NCI-H2196 treated with DMSO at 0.1 percent for 48 hours (cell line): ENCODE measurements around the gene RPS23.
"Not testable (repeated sequence)": the region's sequence is repeated elsewhere in the genome, so short reads cannot be mapped to it uniquely, and the experiment has no call there.

Source experiments
- DNase-seq: peaks from one replicate; lab custom pipeline; 2025; ENCODE audit not compliant: unreplicated experiment; lab: John Stamatoyannopoulos, UW

RPS23 gene

DNA sequence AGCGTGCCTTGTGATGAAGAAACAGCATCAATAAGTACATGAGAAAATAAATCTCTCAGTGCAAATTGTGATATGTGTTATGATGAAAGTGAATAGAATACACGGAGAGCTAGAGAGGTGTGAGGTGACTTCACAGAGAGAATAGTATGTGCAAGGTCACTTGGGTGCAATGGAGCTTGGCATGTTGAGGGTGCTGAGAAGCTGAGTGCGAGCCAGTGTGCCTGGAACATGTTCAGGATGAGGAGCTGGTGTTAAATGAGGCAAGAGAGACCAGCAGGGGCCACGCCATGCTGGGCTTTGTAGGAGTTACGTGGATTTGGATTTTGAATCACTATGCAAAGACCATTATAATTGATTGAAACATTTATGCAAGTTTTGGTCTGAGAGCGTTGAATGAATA, 12.8 kb upstream of the RPS23 start:
- DNase-seq, result no peak

DNA sequence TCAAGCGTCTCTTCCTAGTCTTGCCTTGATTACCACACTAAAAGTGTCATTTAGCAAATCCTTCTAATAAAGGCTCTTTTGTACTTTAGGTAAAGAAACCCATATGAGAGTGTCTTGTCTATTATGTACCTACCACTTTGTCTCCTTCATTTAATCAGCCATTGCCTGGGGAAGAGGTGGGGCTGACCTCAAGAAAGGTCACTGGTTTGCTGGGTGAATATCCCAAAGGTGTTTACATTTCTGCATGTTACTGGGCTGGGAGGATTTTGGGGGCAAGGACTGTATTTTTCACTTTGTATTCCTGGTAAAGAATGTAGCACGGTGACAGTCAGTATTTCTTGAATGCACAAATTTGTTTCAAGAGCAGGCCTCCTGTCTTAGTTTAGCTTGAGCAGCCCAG, 11.9 kb upstream of the RPS23 start:
- DNase-seq, result no peak

DNA sequence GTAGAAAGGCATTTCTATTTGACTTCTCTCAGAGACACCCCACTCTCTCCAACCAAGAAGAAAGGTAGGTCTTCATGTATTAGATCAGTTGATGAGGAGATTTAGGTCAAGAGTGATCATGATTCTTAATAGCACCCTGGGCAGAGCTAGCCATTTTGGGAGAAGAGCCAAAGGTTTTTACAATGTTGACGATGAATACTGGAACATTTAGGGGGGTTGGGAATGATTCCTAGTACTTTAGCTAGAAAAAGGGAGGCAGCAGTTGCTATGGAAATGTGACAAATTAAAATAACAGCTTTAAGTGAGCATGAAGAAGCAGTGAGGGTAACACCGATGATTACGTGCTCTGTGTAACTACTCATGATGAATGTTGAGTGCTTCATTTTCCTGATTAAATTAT, 9.5 kb upstream of the RPS23 start:
- no peak for DNase-seq

DNA sequence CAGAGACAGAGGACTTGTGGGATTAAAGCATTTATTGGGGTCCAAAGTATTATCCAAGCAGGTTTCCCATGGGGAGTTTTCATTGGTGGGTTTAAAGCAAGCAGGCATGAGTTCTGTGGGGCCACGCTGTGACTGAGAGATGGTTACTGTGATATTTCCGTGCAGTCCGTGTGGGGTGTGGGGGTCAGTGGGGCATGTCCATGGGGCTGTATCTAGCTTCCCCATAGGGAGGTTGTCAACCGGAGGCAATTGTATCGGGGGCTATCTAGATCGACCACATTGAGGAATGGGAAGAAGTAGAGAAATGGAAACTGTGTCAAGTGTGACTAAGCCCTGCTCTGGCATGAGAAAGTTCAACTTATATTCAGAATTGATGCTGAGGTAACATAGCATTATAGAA, 7.1 kb upstream of the RPS23 start:
- no peak for DNase-seq

DNA sequence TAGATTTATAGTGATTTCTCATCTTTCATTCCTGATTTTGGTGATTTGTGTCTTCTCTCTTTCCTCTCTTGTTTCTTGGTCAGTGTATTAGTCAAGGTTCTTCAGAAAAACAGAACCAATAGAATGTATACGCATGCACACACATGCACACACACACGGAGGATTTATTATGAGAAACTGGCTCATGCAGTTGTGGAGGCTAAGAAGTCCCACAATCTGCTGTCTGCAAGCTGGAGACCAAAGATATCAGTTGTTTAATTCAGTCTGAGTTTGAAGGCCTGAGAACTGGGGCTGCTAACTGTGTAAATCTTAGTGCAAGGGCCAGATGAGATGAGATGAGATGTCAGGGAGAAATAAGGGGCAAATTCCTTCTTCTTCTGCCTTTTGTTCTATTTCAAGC, 5.7 kb upstream of the RPS23 start:
- no peak for DNase-seq

DNA sequence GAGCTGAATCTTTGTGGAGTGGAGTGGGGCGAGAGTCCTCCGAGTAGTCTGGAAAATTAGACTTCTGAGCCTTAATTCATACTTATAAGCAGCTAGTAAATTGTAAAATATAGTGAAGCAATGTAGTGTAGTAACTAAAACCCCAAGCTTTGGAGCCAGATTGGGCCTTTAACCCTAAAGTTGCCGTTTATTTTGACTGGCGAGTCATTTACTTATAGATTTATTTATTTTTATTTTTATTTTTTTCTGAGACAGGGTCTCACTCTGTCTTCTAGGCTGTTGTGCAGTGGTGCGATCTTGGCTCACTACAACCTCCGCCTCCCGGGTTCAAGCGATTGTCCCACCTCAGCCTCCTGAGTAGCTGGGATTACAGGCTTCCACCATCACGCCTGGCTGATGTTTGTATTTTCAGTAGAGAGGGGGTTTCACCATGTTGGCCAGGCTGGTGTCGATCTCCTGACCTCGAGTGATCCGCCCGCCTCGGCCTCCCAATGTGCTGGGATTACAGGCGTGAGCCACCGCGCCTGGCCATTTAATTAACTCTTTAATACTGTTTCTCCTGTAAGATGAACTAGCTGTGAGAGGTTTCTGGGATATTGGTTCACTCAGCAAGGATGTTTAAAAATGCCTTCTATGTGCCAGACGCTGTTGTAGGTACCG, 687 bp upstream of the RPS23 start:
- no peak for DNase-seq

DNA sequence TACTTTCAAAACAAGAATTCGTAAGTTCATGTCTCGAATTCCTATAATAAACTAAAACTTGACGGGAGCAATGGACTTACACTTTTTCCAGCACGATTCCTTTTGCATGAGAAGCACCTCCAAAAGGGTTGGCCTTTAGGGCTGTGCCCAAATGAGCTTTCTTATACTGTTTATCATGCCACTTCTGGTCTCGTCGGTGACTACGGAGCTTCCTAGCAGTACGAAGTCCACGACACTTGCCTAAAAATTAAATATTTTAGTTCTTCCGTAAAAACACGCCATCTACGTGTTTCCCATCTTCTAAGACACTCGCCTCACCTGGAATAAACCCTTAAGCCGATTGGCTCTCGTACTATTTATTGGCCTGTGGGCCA, 554 bp downstream of the RPS23 start:
- no peak for DNase-seq

DNA sequence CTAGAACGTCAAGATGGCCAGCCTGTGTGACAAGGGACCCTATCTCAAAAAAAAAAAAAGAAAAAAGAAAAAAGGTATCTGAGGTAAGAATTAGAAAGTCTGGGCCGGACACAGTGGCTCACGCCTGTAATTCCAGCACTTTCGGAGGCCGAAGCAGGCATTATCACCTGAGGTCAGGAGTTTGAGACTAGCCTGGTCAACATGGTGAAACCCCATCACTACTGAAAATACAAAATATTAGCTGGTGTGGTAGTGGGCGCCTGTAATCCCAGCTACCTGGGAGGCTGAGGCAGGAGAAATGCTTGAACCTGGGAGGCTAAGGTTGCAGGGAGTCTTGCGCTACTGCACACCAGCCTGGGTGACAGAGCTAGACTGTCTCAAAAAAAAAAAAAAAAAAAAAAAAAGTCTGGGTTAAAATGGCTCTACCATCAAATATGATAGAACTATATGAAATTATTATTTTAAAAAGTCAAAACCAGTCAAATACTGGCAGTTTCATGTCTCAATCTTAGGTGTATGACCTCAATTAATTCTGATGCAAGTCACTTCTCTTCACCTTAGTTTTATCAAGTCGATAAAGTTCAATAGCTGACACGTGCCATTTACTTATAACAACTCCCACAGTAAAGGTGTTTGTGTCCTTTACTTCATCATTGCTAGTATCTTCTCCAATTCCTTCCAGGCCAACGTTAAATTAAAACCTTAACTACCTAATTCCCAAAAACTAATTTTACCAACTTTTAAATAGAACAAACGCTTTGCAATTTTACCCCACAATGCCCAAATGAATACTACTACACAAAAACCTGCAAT, 1.1 kb downstream of the RPS23 start:
- no peak for DNase-seq

DNA sequence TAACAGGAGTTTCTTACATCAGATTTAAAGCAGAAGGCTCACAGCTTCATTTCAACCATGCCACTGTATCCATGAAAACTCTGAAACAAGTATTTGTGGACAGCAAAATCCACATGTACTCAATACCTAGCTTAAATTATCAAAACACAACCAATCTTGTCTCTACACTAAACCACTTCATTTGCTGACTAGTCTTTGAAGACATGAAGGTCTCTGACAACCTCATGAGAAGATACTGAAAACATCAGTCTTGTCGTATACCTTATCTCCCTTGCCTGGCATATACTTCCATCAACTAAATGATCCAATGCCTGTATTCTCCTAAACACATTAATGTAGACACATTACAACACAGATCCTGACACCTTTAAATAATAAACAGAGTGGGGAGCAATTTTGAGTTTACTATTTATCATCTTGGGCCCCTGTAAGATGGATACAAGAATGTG, 2.9 kb downstream of the RPS23 start:
- no peak for DNase-seq

DNA sequence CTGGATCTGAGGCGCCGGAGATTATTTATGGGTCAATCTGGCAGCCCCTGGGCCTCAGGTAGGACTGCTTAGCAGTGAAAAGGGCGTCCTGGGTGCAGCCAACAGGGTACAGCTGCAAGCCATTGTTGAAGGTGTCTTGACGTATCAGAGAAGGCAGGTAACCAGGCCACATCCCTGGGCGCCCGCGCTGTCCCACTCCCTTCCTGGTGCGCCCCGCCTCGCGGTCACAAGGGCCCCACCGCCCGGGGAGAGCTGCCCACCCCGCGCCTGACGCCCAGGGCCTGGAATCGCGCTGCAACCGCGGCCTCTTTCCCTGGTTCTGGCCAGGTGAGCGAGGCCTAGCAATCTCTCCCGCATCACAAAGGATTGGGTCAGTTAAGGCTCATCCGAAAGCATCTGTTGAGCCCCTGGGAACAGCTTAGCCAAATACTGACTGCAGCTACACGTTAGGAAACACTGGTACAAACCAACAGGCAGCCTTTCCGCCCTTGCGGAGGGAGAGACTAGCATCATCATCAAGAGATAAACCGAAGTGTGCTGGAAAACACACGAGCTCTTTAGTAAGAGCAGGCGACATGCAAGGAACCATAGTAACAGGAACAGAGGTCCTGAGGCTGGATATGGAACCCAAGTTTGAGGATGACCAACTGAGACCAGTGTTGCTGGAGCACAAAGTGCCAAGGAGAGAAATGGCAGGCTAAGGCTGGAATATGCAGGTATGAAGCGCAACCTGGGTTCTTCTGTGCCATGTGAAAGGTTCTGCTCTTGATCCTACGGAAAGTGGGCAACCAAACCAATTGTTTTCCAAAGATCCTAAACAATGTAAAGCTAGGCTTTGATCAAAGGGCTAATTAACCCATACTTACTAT, 3.6 kb downstream of the RPS23 start:
- DNase-seq, result no peak

DNA sequence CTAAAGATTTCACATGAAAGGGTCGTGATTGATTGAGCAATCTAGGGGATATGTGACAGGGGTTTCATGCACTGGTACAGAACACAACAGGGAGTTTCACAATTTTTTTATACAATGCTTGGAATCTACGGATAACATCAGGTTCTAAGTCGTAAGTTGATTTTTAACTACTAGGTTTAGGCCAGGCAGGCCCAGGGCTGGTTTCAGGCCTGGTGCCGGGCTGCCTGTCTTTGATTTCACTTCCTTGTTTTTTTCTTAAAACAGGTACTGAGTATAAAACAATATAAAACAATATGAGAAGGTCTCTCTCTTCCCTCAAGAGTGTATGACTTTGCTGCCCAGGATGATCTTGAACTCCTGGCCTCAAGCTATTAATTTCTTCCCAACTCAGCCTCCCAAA, 4.7 kb downstream of the RPS23 start:
- not testable (repeated sequence) for DNase-seq

DNA sequence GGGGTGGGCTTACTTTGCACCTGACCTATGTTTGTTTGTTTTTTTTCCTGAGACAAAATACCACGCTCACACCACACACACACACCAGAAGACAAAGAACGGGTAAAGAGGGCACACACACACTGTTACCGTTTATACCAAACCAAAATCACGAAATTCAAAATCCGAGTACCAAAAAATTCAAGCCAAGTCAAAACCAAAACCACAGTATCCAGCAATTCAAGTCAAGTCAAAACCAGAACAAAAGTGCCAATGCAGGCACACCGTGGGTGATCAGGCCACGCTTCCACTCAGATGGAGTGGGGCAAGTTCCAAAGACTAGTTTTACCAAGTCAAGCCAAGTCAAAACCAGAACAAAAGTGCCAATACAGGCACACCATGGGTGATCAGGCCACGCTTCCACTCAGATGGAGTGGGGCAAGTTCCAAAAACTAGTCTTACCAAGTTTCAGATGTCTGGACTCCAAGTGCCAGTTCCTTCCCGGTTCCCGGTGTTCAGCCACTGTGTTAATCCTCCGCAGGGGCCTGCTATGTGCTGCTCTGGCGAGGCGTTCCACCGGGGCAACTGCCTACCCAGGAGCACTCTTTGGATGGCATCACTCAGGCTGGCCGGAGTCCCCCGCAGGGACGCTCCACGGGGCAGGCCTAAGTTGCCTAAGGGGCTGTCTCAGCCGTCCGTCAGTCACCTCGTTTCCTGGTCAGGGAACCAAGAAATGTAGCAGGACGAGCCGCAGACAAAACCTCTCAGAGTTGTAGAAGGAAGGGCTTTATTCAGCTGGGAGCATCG, 5.4 kb downstream of the RPS23 start:
- DNase-seq, result not testable (repeated sequence)

DNA sequence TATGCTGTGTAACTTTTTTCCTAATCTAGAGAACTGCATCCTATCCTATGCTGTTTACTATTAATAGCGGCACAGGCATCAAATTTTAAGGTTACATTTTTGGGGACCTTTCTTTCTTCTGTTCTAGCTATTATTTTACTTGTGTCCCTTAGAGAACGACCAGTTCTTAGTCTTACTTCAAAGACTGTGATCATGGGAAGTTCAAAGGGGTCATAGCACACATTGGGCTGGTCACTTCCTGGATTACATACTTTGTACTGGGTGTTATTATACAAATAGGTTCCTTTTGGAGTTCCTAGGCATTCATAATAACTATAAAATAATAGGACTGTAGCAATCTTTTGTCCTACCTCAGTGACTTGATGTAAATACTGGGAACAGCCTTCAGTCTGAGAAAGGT, 8.8 kb downstream of the RPS23 start:
- DNase-seq, result not testable (repeated sequence)

DNA sequence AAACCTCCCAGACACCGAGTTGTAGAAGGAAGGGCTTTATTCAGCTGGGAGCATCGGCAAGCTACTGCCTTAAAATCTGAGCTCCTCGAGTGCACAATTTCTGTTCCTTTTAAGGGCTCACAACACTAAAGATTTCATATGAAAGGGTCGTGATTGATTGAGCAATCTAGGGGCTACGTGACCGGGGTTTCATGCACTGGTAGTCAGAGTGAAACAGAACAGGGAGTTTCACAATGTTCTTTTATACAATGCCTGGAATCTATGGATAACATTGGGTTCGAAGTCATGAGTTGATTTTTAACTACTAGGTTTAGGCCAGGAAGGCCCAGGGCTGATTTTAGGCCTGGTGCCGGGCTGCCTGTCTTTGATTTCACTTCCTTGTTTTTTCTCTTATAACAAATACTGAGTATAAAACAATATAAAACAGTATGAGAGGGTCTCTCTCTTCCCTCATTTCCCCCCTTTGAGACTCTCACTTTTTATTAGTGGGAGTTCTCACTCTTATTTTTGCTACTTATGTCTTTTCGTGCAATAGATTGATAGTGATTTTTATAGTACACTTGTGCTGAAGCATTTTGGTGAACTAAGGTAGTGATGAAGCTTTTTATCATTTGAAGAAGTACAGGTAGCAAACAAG, 10.7 kb downstream of the RPS23 start:
- DNase-seq, result not testable (repeated sequence)

DNA sequence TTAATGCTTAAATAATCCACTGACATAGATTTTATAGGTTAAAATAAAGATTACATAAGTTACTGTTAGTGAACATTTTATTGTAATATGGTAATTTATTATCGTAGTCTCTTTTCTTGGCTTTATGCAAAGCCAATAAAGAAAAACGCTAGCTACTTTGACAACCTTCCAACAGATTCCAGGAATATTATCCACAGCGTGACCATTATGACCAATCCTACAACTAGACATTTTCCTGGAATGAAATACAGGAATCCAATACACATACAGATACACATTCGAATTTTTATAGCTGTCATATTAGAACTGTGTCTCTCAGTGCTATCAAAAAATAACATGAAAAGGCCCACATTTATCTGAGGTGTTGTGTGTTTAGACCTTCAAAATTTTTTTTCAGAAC, 13.1 kb downstream of the RPS23 start:
- DNase-seq, result no peak

DNA sequence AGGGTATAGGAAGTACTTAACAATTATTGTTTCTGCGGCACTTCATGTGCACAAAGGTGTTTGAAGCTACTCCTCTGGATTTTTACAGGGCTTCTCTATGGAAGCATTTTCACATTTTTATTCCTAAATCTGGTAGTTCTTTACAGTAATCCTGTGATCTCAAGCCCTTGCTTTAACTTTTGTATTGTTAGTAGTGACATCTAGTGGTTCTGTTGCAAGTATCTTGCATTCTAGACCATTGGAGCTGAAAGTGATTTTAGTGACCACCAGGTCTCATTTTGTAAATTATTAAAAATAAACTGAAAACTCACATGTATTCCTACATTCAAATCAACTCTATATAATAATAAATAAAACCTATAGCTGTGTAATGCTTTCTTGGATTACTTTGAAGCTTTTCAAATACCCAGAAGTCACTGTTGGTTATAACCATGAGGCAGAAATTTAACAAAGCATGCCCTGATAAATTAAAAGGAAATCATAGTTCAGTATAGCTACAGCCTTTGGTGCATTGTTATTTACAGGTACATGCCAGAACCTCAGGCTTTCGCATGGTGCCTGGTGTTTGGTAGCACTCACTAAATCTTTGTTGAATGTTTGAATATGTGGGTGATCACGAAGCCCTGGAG, 18.9 kb downstream of the RPS23 start:
- no peak for DNase-seq

DNA sequence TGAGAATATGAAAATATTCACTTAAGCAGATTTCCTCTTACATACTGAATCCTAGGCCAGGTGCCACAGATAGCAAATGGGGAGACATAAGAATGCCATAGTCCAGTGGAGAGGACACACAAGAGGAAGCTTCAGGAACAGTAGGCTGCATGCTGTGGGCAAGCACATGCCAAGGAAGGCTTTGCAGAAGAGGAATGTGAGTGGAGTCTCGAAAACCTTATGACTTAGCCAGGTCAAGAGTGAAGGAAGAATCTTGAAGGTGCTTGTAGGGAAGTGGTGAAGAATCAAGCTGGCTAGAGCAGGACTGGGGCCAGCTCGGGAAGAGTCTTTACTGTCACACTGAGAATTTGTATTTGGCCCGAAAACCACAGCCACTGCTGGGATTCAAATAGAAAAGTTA, 20.4 kb downstream of the RPS23 start:
- no peak for DNase-seq

DNA sequence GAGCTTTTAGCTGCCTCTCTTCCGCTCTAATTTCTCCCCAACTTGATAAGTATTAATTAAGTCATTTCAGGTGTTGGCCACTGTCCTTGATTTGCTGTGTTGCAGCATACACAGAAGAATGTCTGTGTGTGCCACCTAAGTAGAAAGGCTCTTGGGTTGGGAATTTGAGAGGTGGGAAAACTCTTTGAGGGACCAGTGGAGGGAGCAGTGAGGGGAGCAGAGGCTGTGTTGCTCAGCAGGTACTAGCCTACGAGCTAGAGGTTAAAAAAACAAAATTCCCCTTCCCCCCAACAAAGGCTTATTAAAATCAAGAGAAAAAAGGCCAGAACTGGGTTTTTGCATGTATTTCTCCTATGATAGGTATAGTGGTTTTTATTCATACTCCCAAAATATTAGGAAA, 20.9 kb downstream of the RPS23 start:
- no peak for DNase-seq

DNA sequence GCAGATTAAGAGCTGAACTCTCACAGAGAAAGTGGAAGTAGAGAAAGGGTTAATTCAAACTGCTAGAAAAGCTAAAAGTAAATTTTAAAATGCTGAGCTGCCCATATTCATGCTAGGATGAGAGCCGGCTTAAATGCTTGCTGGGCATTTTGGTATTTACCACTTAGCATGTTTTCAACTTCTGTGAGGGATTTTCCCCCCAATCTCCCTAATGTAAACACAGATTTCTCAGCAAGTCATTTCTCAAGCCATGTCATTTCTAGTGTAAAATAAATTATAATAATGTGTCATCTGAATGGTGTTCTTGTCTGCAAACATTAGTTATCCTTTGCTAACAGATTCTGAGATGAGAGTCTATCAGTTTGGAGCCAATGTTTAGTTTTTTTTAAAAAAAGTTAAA, 22.3 kb downstream of the RPS23 start:
- no peak for DNase-seq

DNA sequence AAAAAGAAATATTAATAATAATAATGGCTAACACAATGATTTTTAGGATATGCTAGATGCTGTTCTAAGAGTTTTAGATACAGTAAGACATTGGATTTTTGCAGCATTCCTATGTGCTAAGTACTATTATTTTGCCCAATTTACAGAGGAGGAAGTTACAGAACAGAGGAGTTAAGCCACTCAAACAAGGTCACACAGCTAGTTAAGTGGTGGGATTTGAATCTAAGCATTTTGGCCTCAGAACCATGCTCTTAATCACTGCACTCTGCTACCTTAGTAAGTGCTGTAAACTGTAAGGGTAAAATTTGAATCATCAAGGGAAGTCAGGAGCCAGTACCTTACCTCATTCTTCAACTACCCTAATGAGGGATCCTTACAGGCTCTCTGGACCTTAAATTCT, 25.4 kb downstream of the RPS23 start:
- no peak for DNase-seq
